ENCODE measurements around the gene DHX15. TPM values are rescaled to one million over a fixed set of nuclear protein-coding genes. Genes with fewer than 3 reads are reported as not detected.
"Not testable (repeated sequence)": the region's sequence is repeated elsewhere in the genome, so short reads cannot be mapped to it uniquely, and the experiment has no call there.

The DHX15 gene
- total RNA-seq, 2 donors from 2014 or later, result 135 to 149 TPM

DNA sequence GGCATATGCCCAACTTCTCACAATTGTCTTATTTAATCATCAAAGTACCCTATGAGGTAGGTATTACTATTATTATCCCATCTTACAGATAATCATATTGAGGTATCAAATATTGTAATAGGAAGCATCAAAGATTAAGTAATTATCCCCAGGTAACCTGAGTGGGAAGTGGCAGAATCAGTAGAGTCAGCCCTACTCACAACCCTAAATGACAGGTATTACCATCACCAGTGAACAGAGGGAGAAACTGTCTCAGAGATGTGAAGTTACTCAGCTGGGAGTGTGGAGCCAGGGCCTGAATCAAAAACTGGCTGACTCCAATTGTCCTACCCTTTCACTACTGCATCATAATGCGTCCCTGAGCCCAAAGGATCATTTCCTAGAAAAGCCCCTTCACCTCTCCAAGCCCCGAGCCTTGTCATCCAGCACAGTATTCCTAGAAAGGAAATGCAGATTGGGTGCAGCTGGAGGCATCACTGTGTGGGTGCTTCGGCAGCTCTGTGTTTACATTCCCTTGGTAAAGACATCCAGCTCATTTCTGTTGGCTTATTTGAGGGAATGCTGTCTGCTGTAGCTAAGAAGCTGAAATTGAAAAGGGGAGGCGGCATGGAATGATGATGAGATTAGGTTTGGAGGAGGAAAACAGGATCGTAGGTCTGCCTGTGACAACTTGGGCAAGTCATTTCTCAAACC, 72.8 kb downstream of the DHX15 start:
- H3K9ac ChIP-seq (ENCODE audit: low read depth in 2 of 2, low read length in 2 of 2), result no peak overlapping the region
- H3K27me3 ChIP-seq, result no peaks in the 10 kb centered on the region
- H3K4me1 ChIP-seq, result no peaks in the 10 kb centered on the region
- H3K27ac ChIP-seq, result no peak overlapping the region
- intact Hi-C loops (cut with DNase I), result loop anchor here (10.0 kb wide), 1 partner anchor 173 kb away; no protein-coding TSS in a partner anchor
- TF ChIP-seq, protein P1, sequence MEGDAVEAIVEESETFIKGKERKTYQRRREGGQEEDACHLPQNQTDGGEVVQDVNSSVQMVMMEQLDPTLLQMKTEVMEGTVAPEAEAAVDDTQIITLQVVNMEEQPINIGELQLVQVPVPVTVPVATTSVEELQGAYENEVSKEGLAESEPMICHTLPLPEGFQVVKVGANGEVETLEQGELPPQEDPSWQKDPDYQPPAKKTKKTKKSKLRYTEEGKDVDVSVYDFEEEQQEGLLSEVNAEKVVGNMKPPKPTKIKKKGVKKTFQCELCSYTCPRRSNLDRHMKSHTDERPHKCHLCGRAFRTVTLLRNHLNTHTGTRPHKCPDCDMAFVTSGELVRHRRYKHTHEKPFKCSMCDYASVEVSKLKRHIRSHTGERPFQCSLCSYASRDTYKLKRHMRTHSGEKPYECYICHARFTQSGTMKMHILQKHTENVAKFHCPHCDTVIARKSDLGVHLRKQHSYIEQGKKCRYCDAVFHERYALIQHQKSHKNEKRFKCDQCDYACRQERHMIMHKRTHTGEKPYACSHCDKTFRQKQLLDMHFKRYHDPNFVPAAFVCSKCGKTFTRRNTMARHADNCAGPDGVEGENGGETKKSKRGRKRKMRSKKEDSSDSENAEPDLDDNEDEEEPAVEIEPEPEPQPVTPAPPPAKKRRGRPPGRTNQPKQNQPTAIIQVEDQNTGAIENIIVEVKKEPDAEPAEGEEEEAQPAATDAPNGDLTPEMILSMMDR (IDR thresholded peaks at IDR 0.05), result no peak
- no peak for DNase-seq
- no peak overlapping the region for H3K4me3 ChIP-seq
- H3K36me3 ChIP-seq, result no peaks in the 10 kb centered on the region
- H3K9me3 ChIP-seq, result no peaks in the 10 kb centered on the region

DNA sequence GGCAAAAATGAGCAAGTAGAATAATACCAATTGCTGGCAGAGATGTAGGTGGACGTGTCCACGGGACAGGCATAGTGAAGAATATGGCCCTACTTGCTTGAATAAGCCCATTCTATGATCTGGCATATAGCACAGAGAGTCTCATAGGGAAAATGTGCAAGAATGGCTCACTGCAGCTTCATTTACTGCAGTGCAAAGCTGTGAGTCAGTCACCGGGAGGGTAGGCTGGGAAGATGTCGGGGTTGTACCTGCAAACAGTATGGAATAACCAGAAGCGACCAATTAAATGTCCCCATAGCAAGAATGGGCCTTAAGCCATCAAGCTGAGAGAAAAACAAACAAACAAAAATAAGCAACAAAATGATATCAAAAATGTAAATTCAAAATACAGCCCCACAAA, 74.3 kb downstream of the DHX15 start:
- TF ChIP-seq, protein P1 (IDR thresholded peaks at IDR 0.05), result no peak
- Histone ChIP-seq H3K27me3 (no peaks in the 10 kb centered on the region), H3K27ac (no peak overlapping the region), H3K4me1 (no peaks in the 10 kb centered on the region), H3K36me3 (no peaks in the 10 kb centered on the region), H3K9ac (ENCODE audit: low read depth in 2 of 2, low read length in 2 of 2) (no peak overlapping the region), H3K9me3 (no peaks in the 10 kb centered on the region), H3K4me3 (no peak overlapping the region)
- intact Hi-C loops (cut with DNase I), result loop anchor here (10.0 kb wide), 1 partner anchor 175 kb away; no protein-coding TSS in a partner anchor
- no peak for DNase-seq

GRCh38 chr4:24508541-24508940, 75.8 kb downstream of the DHX15 start:
- H3K27me3 ChIP-seq, result no peaks in the 10 kb centered on the region
- no peaks in the 10 kb centered on the region for H3K4me1 ChIP-seq
- no peak overlapping the region for H3K9ac ChIP-seq (ENCODE audit: low read depth in 2 of 2, low read length in 2 of 2)
- intact Hi-C loops (cut with DNase I), result no loop called here
- no peak overlapping the region for H3K27ac ChIP-seq
- no peaks in the 10 kb centered on the region for H3K9me3 ChIP-seq
- no peak overlapping the region for H3K4me3 ChIP-seq
- DNase-seq, result no peak
- H3K36me3 ChIP-seq, result no peaks in the 10 kb centered on the region
- TF ChIP-seq, protein P1 (IDR thresholded peaks at IDR 0.05), result no peak

DNA sequence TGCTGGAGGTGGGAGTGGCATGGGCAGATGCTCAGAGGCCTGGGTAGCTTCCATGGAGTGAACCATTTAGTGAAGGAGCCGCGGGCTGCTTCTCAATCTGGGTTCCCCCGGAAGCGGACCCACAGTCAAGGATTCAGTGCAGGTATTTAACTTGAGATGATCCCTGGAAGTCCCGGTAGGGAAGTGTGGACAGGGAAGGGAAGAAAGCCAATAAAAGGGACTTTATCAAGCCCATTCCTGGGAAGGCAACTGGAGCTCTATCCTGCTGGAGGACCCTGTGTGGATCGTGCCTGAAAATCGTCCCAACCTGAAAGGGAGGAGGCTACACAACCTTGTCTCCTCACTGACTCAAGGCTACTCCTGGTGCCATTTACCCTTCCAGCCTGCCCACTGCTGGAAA, 76.9 kb downstream of the DHX15 start:
- H3K27me3 ChIP-seq, result no peaks in the 10 kb centered on the region
- H3K4me3 ChIP-seq, result no peak overlapping the region
- intact Hi-C loops (cut with DNase I), result no loop called here
- H3K27ac ChIP-seq, result no peak overlapping the region
- H3K9me3 ChIP-seq, result no peaks in the 10 kb centered on the region
- no peaks in the 10 kb centered on the region for H3K36me3 ChIP-seq
- H3K4me1 ChIP-seq, result no peaks in the 10 kb centered on the region
- DNase-seq, result no peak
- TF ChIP-seq, protein P1 (IDR thresholded peaks at IDR 0.05), result no peak
- H3K9ac ChIP-seq (ENCODE audit: low read depth in 2 of 2, low read length in 2 of 2), result no peak overlapping the region

DNA sequence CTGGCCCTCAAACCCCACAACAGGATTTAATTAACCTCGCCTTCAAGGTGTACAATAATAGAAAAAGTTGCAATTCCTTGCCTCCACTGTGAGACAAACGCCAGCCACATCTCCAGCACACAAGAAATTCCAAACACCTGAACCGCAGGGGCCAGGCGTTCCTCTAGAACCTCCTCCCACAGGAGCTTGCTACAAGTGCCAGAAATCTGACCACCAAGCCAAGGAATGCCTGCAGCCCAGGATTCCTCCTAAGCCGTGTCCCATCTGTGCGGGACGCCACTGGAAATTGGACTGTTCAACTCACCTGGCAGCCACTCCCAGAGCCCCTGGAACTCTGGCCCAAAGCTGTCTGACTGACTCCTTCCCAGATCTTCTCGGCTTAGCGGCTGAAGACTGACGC, 81.3 kb downstream of the DHX15 start:
- H3K27ac ChIP-seq; intact Hi-C loops (cut with DNase I); H3K4me3 ChIP-seq; H3K4me1 ChIP-seq; H3K9me3 ChIP-seq; H3K9ac ChIP-seq (ENCODE audit: low read depth in 2 of 2, low read length in 2 of 2); DNase-seq; H3K36me3 ChIP-seq; H3K27me3 ChIP-seq: not testable (repeated sequence)

DNA sequence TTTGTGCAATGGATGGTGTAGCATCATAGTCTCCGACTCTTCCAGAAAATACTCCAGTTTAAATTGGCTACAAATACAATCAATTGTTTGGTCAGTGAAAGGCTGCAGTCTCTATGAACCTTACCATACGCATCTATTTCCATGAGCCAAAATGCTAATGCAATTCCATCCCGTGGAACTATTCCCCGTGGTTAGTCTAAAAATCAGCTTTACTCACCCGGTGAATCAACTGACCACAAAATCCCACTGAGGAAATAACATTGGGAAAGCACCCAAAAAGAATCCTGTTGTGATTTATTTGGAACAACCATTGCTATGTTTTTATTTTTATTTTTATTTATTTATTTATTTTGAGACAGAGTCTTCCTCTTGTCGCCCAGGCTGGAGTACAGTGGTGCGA, 87.1 kb downstream of the DHX15 start:
- no peaks in the 10 kb centered on the region for H3K27me3 ChIP-seq
- intact Hi-C loops (cut with DNase I), result no loop called here
- H3K9ac ChIP-seq (ENCODE audit: low read depth in 2 of 2, low read length in 2 of 2), result no peak overlapping the region
- no peak overlapping the region for H3K27ac ChIP-seq
- H3K9me3 ChIP-seq, result no peaks in the 10 kb centered on the region
- no peaks in the 10 kb centered on the region for H3K36me3 ChIP-seq
- H3K4me3 ChIP-seq, result no peak overlapping the region
- TF ChIP-seq, protein P1 (IDR thresholded peaks at IDR 0.05), result no peak
- no peaks in the 10 kb centered on the region for H3K4me1 ChIP-seq
- DNase-seq, result no peak

Data from colonic mucosa (tissue), 4 donors.